ENCODE results near the gene SGTA.

The SGTA gene

GRCh38 chr19:2722541-2723344 lies 60.3 kb downstream of the SGTA start:
- H3K36me3 ChIP-seq (ENCODE audit: insufficient read depth, low read length), result no peaks in the 10 kb centered on the region
- peaks cover 12% of the 10 kb centered on the region for H3K4me1 ChIP-seq (ENCODE audit: insufficient read depth, low read length)
- H3K4me3 ChIP-seq (ENCODE audit: low read length), result no peak overlapping the region

GRCh38 chr19:2721570-2722540 lies 61.2 kb downstream of the SGTA start:
- H3K9me3 ChIP-seq (ENCODE audit: low read length), result no peaks in the 10 kb centered on the region
- H3K27me3 ChIP-seq (ENCODE audit: insufficient read depth, low read length), result peaks cover 23% of the 10 kb centered on the region
- peaks cover 5% of the 10 kb centered on the region for H3K36me3 ChIP-seq (ENCODE audit: insufficient read depth, low read length)
- peak overlapping the region; percentile 59 for H2AFZ ChIP-seq (ENCODE audit: low read depth, low read length)
- peaks cover 10% of the 10 kb centered on the region for H3K4me1 ChIP-seq (ENCODE audit: insufficient read depth, low read length)
- H3K4me3 ChIP-seq (ENCODE audit: low read length), result peak overlapping the region; percentile 52

More at GRCh38 chr19:2722541-2723344, 60.3 kb downstream of the SGTA start:
- H3K9me3 ChIP-seq (ENCODE audit: low read length), result no peaks in the 10 kb centered on the region
- H3K27me3 ChIP-seq (ENCODE audit: insufficient read depth, low read length), result peaks cover 30% of the 10 kb centered on the region
- no peak overlapping the region for H2AFZ ChIP-seq (ENCODE audit: low read depth, low read length)

- peaks cover 5% of the 10 kb centered on the region for H3K36me3 ChIP-seq (ENCODE audit: insufficient read depth, low read length)
- H3K4me3 ChIP-seq (ENCODE audit: low read length), result peak within 1 kb of the TSS; percentile 54
- peaks cover 21% of the 10 kb centered on the region for H3K27me3 ChIP-seq (ENCODE audit: insufficient read depth, low read length)
- peaks cover 8% of the 10 kb centered on the region for H3K4me1 ChIP-seq (ENCODE audit: insufficient read depth, low read length)
- peaks cover under 1% of the 10 kb centered on the region for H3K9me3 ChIP-seq (ENCODE audit: low read length)
- peak within 1 kb of the TSS; percentile 59 for H2AFZ ChIP-seq (ENCODE audit: low read depth, low read length)
Measured at GRCh38 chr19:2720777-2721569, 62.1 kb downstream of the SGTA start, which contains the start of gene DIRAS1. TSS of gene DIRAS1 (minus strand) at chr19:2721372. CDS start at chr19:2717806, 3,566 bp downstream.

GRCh38 chr19:2719920-2720776 lies 62.9 kb downstream of the SGTA start:
- peaks cover 21% of the 10 kb centered on the region for H3K27me3 ChIP-seq (ENCODE audit: insufficient read depth, low read length)
- peaks cover 9% of the 10 kb centered on the region for H3K9me3 ChIP-seq (ENCODE audit: low read length)
- H3K4me1 ChIP-seq (ENCODE audit: insufficient read depth, low read length), result peaks cover 8% of the 10 kb centered on the region
- peaks cover 5% of the 10 kb centered on the region for H3K36me3 ChIP-seq (ENCODE audit: insufficient read depth, low read length)
- no peak overlapping the region for H2AFZ ChIP-seq (ENCODE audit: low read depth, low read length)
- H3K4me3 ChIP-seq (ENCODE audit: low read length), result peak overlapping the region; percentile 54

DNA sequence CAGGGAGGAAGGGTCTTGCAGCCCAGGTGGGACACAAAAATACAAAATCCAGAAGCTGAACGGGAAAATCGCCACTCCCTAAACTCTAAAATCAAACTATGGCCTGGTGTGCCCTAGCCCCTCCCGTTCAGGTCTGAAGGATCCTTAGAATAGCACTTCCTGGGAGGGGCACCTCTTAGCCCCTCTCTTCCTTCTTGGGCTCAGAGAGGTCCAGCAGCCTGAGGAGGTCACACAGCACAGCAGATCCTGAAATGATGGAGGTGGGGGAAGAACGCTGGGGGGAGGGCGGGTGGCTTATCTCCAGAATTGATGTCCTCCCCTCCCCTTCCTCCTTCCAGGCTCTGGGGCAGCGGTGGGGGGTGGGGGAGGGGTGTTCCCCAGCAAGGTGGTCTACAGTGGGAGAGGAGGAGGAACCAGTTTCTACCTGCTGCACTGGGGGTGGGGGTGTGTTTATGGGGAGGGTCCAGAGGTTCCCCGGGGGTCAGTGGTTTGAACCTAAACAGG lies 63.8 kb downstream of the SGTA start:
- H2AFZ ChIP-seq (ENCODE audit: low read depth, low read length), result no peak overlapping the region
- peaks cover 11% of the 10 kb centered on the region for H3K9me3 ChIP-seq (ENCODE audit: low read length)

GRCh38 chr19:2717638-2718541 lies 65.2 kb downstream of the SGTA start:
- peaks cover 5% of the 10 kb centered on the region for H3K36me3 ChIP-seq (ENCODE audit: insufficient read depth, low read length)
- peaks cover 11% of the 10 kb centered on the region for H3K9me3 ChIP-seq (ENCODE audit: low read length)
- H3K4me1 ChIP-seq (ENCODE audit: insufficient read depth, low read length), result peaks cover 8% of the 10 kb centered on the region
- no peak overlapping the region for H3K4me3 ChIP-seq (ENCODE audit: low read length)
- H3K27me3 ChIP-seq (ENCODE audit: insufficient read depth, low read length), result peaks cover 10% of the 10 kb centered on the region
- H2AFZ ChIP-seq (ENCODE audit: low read depth, low read length), result no peak overlapping the region

More for the DNA sequence above, 63.8 kb downstream of the SGTA start:
- Histone ChIP-seq H3K27me3 (ENCODE audit: insufficient read depth, low read length) (peaks cover 21% of the 10 kb centered on the region), H3K4me1 (ENCODE audit: insufficient read depth, low read length) (peaks cover 8% of the 10 kb centered on the region), H3K4me3 (ENCODE audit: low read length) (no peak overlapping the region), H3K36me3 (ENCODE audit: insufficient read depth, low read length) (peaks cover 5% of the 10 kb centered on the region)

- peaks cover under 1% of the 10 kb centered on the region for H3K27me3 ChIP-seq (ENCODE audit: insufficient read depth, low read length)
- H3K36me3 ChIP-seq (ENCODE audit: insufficient read depth, low read length), result peaks cover 5% of the 10 kb centered on the region
- H3K9me3 ChIP-seq (ENCODE audit: low read length), result peaks cover 11% of the 10 kb centered on the region
- H3K4me1 ChIP-seq (ENCODE audit: insufficient read depth, low read length), result peaks cover 8% of the 10 kb centered on the region
- H2AFZ ChIP-seq (ENCODE audit: low read depth, low read length), result no peak overlapping the region
- H3K4me3 ChIP-seq (ENCODE audit: low read length), result no peak overlapping the region
Measured at GRCh38 chr19:2716722-2717637, 66.1 kb downstream of the SGTA start.

DNA sequence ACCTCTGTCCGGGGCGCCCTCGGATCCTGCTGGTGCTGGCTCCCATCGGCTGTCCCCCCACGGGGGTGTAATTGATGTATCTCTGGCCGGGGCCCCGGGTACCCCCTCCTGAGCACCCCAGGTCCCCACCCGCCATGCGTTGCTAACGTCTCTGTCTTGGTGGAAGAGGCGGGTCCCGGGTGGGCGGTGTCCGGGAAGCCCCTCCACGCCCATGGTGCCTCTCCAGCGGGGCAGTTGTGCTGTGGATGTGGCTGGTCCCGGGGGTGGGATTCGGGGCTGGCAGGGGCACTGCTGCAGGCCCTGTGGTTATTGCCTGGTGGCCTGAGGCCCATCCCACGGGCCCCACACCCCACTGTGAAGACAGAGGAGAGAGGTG lies 66.8 kb downstream of the SGTA start:
- Histone ChIP-seq H3K27me3 (ENCODE audit: insufficient read depth, low read length) (no peaks in the 10 kb centered on the region), H3K4me1 (ENCODE audit: insufficient read depth, low read length) (peaks cover 8% of the 10 kb centered on the region), H3K36me3 (ENCODE audit: insufficient read depth, low read length) (peaks cover 5% of the 10 kb centered on the region), H2AFZ (ENCODE audit: low read depth, low read length) (no peak overlapping the region), H3K4me3 (ENCODE audit: low read length) (no peak overlapping the region), H3K9me3 (ENCODE audit: low read length) (peaks cover 11% of the 10 kb centered on the region)

GRCh38 chr19:2715470-2716274 lies 67.4 kb downstream of the SGTA start:
- Histone ChIP-seq H3K27me3 (ENCODE audit: insufficient read depth, low read length) (no peaks in the 10 kb centered on the region), H3K9me3 (ENCODE audit: low read length) (peaks cover 11% of the 10 kb centered on the region), H2AFZ (ENCODE audit: low read depth, low read length) (no peak overlapping the region), H3K36me3 (ENCODE audit: insufficient read depth, low read length) (peaks cover 5% of the 10 kb centered on the region), H3K4me1 (ENCODE audit: insufficient read depth, low read length) (peaks cover 7% of the 10 kb centered on the region), H3K4me3 (ENCODE audit: low read length) (no peak overlapping the region)

All from neuron (in vitro differentiated cells).